ENCODE measurements around the gene ITPR1. TPM values are rescaled to one million over a fixed set of nuclear protein-coding genes. Genes with fewer than 3 reads are reported as not detected.

The ITPR1 gene
- total RNA-seq, 1 experiment from 2014 or later, result 17.1 TPM

- Histone ChIP-seq H3K4me3 (no peak overlapping the region), H3K27me3 (no peaks in the 10 kb centered on the region), H3K36me3 (no peaks in the 10 kb centered on the region), H3K27ac (no peak overlapping the region), H3K9me3 (replicated peaks) (no peaks in the 10 kb centered on the region), H3K4me1 (peaks cover 51% of the 10 kb centered on the region)
- no peak for DNase-seq
Observed at GRCh38 chr3:4805662-4806061, 312.5 kb downstream of the ITPR1 start.

GRCh38 chr3:4806535-4807108 lies 313.5 kb downstream of the ITPR1 start:
- Histone ChIP-seq H3K36me3 (no peaks in the 10 kb centered on the region), H3K27me3 (no peaks in the 10 kb centered on the region), H3K9me3 (replicated peaks) (no peaks in the 10 kb centered on the region), H3K4me3 (no peak overlapping the region), H3K27ac (peak overlapping the region; percentile 79), H3K4me1 (peaks cover 51% of the 10 kb centered on the region)
- peak in 1 of 2 experiments; percentile 17 for DNase-seq

- peak overlapping the region; percentile 79 for H3K27ac ChIP-seq
- peak; percentile 87 to 96 for DNase-seq
Observed at GRCh38 chr3:4807381-4808280, 314.5 kb downstream of the ITPR1 start.

GRCh38 chr3:4808637-4809036 lies 315.5 kb downstream of the ITPR1 start:
- Histone ChIP-seq H3K36me3 (no peaks in the 10 kb centered on the region), H3K27ac (peak overlapping the region; percentile 79), H3K27me3 (no peaks in the 10 kb centered on the region), H3K4me1 (peaks cover 51% of the 10 kb centered on the region), H3K4me3 (no peak overlapping the region), H3K9me3 (replicated peaks) (no peaks in the 10 kb centered on the region)
- no peak for DNase-seq

More at GRCh38 chr3:4807381-4808280, 314.5 kb downstream of the ITPR1 start:
- Histone ChIP-seq H3K4me1 (peaks cover 51% of the 10 kb centered on the region), H3K9me3 (replicated peaks) (no peaks in the 10 kb centered on the region), H3K36me3 (no peaks in the 10 kb centered on the region), H3K4me3 (no peak overlapping the region), H3K27me3 (no peaks in the 10 kb centered on the region)

- Histone ChIP-seq H3K27ac (no peak overlapping the region), H3K9me3 (replicated peaks) (no peaks in the 10 kb centered on the region), H3K4me3 (no peak overlapping the region), H3K36me3 (no peaks in the 10 kb centered on the region), H3K27me3 (no peaks in the 10 kb centered on the region), H3K4me1 (peaks cover 51% of the 10 kb centered on the region)
- peak in 1 of 2 experiments; percentile 36 for DNase-seq
Observed at GRCh38 chr3:4809922-4810321, 316.8 kb downstream of the ITPR1 start.

- no peak overlapping the region for H3K27ac ChIP-seq
- H3K4me1 ChIP-seq, result peaks cover 29% of the 10 kb centered on the region
- no peaks in the 10 kb centered on the region for H3K36me3 ChIP-seq
- no peaks in the 10 kb centered on the region for H3K9me3 ChIP-seq (replicated peaks)
- DNase-seq, result no peak
- no peaks in the 10 kb centered on the region for H3K27me3 ChIP-seq
- H3K4me3 ChIP-seq, result no peak overlapping the region
Observed at GRCh38 chr3:4812591-4812990, 319.4 kb downstream of the ITPR1 start.

- no peaks in the 10 kb centered on the region for H3K9me3 ChIP-seq (replicated peaks)
- H3K4me1 ChIP-seq, result peaks cover 16% of the 10 kb centered on the region
- no peak for DNase-seq
- H3K27me3 ChIP-seq, result no peaks in the 10 kb centered on the region
- no peaks in the 10 kb centered on the region for H3K36me3 ChIP-seq
- no peak overlapping the region for H3K4me3 ChIP-seq
- H3K27ac ChIP-seq, result no peak overlapping the region
Observed at GRCh38 chr3:4813909-4814304, 320.8 kb downstream of the ITPR1 start.

- no peak overlapping the region for H3K4me3 ChIP-seq
- no peak overlapping the region for H3K27ac ChIP-seq
- peaks cover 11% of the 10 kb centered on the region for H3K4me1 ChIP-seq
- DNase-seq, result no peak
- H3K27me3 ChIP-seq, result no peaks in the 10 kb centered on the region
- H3K36me3 ChIP-seq, result no peaks in the 10 kb centered on the region
- no peaks in the 10 kb centered on the region for H3K9me3 ChIP-seq (replicated peaks)
Observed at GRCh38 chr3:4814305-4814903, 321.3 kb downstream of the ITPR1 start.

- Histone ChIP-seq H3K4me1 (peaks cover 5% of the 10 kb centered on the region), H3K9me3 (replicated peaks) (no peaks in the 10 kb centered on the region), H3K27me3 (no peaks in the 10 kb centered on the region), H3K27ac (no peak overlapping the region), H3K4me3 (no peak overlapping the region), H3K36me3 (no peaks in the 10 kb centered on the region)
- DNase-seq, result no peak
Observed at GRCh38 chr3:4814904-4815574, 321.9 kb downstream of the ITPR1 start.

- H3K4me3 ChIP-seq, result no peak overlapping the region
- no peak for DNase-seq
- H3K36me3 ChIP-seq, result no peaks in the 10 kb centered on the region
- H3K4me1 ChIP-seq, result no peaks in the 10 kb centered on the region
- H3K27ac ChIP-seq, result no peak overlapping the region
- no peaks in the 10 kb centered on the region for H3K27me3 ChIP-seq
- H3K9me3 ChIP-seq (replicated peaks), result no peaks in the 10 kb centered on the region
Observed at GRCh38 chr3:4816306-4816705, 323.2 kb downstream of the ITPR1 start.

- no peak for DNase-seq
- no peaks in the 10 kb centered on the region for H3K36me3 ChIP-seq
- H3K4me1 ChIP-seq, result no peaks in the 10 kb centered on the region
- H3K27me3 ChIP-seq, result no peaks in the 10 kb centered on the region
- H3K9me3 ChIP-seq (replicated peaks), result no peaks in the 10 kb centered on the region
- H3K27ac ChIP-seq, result no peak overlapping the region
- no peak overlapping the region for H3K4me3 ChIP-seq
Observed at GRCh38 chr3:4816718-4817117, 323.6 kb downstream of the ITPR1 start.

- no peak overlapping the region for H3K4me3 ChIP-seq
- H3K36me3 ChIP-seq, result no peaks in the 10 kb centered on the region
- H3K27ac ChIP-seq, result no peak overlapping the region
- H3K4me1 ChIP-seq, result no peaks in the 10 kb centered on the region
- DNase-seq, result no peak
- no peaks in the 10 kb centered on the region for H3K27me3 ChIP-seq
- H3K9me3 ChIP-seq (replicated peaks), result no peaks in the 10 kb centered on the region
Observed at GRCh38 chr3:4817128-4817527, 324.0 kb downstream of the ITPR1 start.

GRCh38 chr3:4818164-4818563 lies 325.0 kb downstream of the ITPR1 start:
- Histone ChIP-seq H3K27me3 (no peaks in the 10 kb centered on the region), H3K9me3 (replicated peaks) (no peaks in the 10 kb centered on the region; the same call in 1 of the 2 replicates), H3K4me3 (no peak overlapping the region), H3K27ac (no peak overlapping the region), H3K4me1 (no peaks in the 10 kb centered on the region), H3K36me3 (no peaks in the 10 kb centered on the region)
- no peak for DNase-seq

- no peak for DNase-seq
- H3K36me3 ChIP-seq, result no peaks in the 10 kb centered on the region
- no peaks in the 10 kb centered on the region for H3K27me3 ChIP-seq
- H3K4me3 ChIP-seq, result no peak overlapping the region
- H3K27ac ChIP-seq, result no peak overlapping the region
- H3K4me1 ChIP-seq, result no peaks in the 10 kb centered on the region
- no peaks in the 10 kb centered on the region; the same call in 1 of the 2 replicates for H3K9me3 ChIP-seq (replicated peaks)
Observed at GRCh38 chr3:4818986-4819693, 326.0 kb downstream of the ITPR1 start.
